G401 (cell line): ENCODE results near the gene TAOK1. TPM values are rescaled to one million over a fixed set of nuclear protein-coding genes. Genes with fewer than 3 reads are reported as not detected.
"Not testable (repeated sequence)": the region's sequence is repeated elsewhere in the genome, so short reads cannot be mapped to it uniquely, and the experiment has no call there.

Experiments used
- DNase-seq: peaks from one replicate; pipeline ENCODE4 v3.0.0-alpha.2; 2015; ENCODE audit warnings: low spot score
- in situ Hi-C: cut with HindIII; loops from 2 replicates; pipeline ENCODE4 v1.10.0; 2016; ENCODE audit warnings: low sequenced_read_pairs, mixed read lengths
- total RNA-seq: library from RNA; depleted of rRNA; stranded (reverse); fragments of >200 nt; shearing (Covaris generic); gene quantifications from 2 replicates; pipeline ENCODE4 v1.2.3, GENCODE V29; 2014

The TAOK1 gene
- total RNA-seq, 1 experiment from 2014 or later = 31.1 TPM

GRCh38 chr17:29483503-29483902 lies 93.3 kb downstream of the TAOK1 start:
- in situ Hi-C loops = no loop called here

GRCh38 chr17:29495011-29495410 lies 104.8 kb downstream of the TAOK1 start:
- in situ Hi-C loops = no loop called here
- no peak for DNase-seq

More at GRCh38 chr17:29483503-29483902, 93.3 kb downstream of the TAOK1 start:
- DNase-seq = no peak

GRCh38 chr17:29504711-29505110 lies 114.5 kb downstream of the TAOK1 start:
- no peak for DNase-seq
- in situ Hi-C loops = no loop called here

- no peak for DNase-seq
- in situ Hi-C loops = no loop called here
These were observed 115.7 kb downstream of the TAOK1 start for GRCh38 chr17:29505836-29506235.

GRCh38 chr17:29510953-29511352 lies 120.8 kb downstream of the TAOK1 start:
- in situ Hi-C loops = no loop called here
- DNase-seq = no peak

- in situ Hi-C loops = no loop called here
These were observed 124.6 kb downstream of the TAOK1 start for GRCh38 chr17:29514792-29515191.

GRCh38 chr17:29518359-29518758 lies 128.2 kb downstream of the TAOK1 start:
- in situ Hi-C loops = no loop called here
- DNase-seq = no peak

More at GRCh38 chr17:29514792-29515191, 124.6 kb downstream of the TAOK1 start:
- no peak for DNase-seq

- DNase-seq = no peak
- in situ Hi-C loops = loop anchor here (5.0 kb wide), 1 partner anchor 52 kb away; no protein-coding TSS in a partner anchor
These were observed 134.5 kb downstream of the TAOK1 start for GRCh38 chr17:29524692-29525091.

- DNase-seq = no peak
- in situ Hi-C loops = no loop called here
These were observed 136.2 kb downstream of the TAOK1 start for GRCh38 chr17:29526322-29526721.

GRCh38 chr17:29533976-29534375 lies 143.8 kb downstream of the TAOK1 start:
- in situ Hi-C loops = no loop called here
- no peak for DNase-seq

GRCh38 chr17:29544066-29544465 lies 153.9 kb downstream of the TAOK1 start:
- no peak for DNase-seq
- in situ Hi-C loops = no loop called here

GRCh38 chr17:29546085-29546484 lies 155.9 kb downstream of the TAOK1 start:
- no peak for DNase-seq
- in situ Hi-C loops = no loop called here

GRCh38 chr17:29546830-29547229 lies 156.7 kb downstream of the TAOK1 start:
- no peak for DNase-seq
- in situ Hi-C loops = no loop called here

- no peak for DNase-seq
- in situ Hi-C loops = no loop called here
These were observed 159.2 kb downstream of the TAOK1 start for GRCh38 chr17:29549177-29549923.

GRCh38 chr17:29555840-29556239 lies 165.7 kb downstream of the TAOK1 start:
- in situ Hi-C loops = no loop called here
- DNase-seq = no peak

GRCh38 chr17:29557085-29557738 lies 167.0 kb downstream of the TAOK1 start:
- in situ Hi-C loops = no loop called here
- no peak for DNase-seq

GRCh38 chr17:29557739-29558116 lies 167.6 kb downstream of the TAOK1 start:
- in situ Hi-C loops = no loop called here
- no peak for DNase-seq

GRCh38 chr17:29558139-29558538 lies 168.0 kb downstream of the TAOK1 start:
- DNase-seq, in situ Hi-C loops: not testable (repeated sequence)

- in situ Hi-C loops = no loop called here
These were observed 169.5 kb downstream of the TAOK1 start for GRCh38 chr17:29559640-29560039.

GRCh38 chr17:29560316-29560715 lies 170.2 kb downstream of the TAOK1 start:
- no peak for DNase-seq
- in situ Hi-C loops = no loop called here

More at GRCh38 chr17:29559640-29560039, 169.5 kb downstream of the TAOK1 start:
- no peak for DNase-seq
